Measurements from ENCODE around the gene ANO4.

DNA sequence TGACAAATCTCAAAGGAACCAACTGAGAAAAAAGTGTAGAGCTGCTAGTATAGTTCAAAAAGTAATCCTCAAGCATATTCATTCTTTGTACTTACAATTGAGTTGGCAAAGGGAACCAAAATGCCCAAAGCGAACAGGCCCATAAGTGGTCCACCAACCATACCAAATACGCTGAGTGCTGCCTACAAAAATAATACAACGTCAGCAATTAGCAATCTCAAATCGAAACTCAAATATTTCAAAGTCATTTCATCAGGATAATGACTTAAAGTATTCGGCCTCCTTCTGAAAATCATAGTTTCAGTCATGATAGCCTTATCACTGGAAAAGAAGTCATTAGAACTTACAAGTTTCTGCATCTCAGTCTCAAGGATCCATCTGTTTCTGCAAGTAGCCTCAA, 373.4 kb downstream of the ANO4 start:
- TF ChIP-seq PPARA (CRISPR knock-in tag; IDR thresholded peaks at IDR 0.05; ENCODE audit: borderline replicate concordance) (no peak), ZNF565 (CRISPR knock-in tag; conservative IDR thresholded peaks at IDR 0.05; ENCODE audit: low read depth) (no peak), ARNTL (CRISPR knock-in tag; IDR thresholded peaks at IDR 0.05; ENCODE audit: borderline replicate concordance, low read depth) (no peak)
- TF ChIP-seq, protein P1, sequence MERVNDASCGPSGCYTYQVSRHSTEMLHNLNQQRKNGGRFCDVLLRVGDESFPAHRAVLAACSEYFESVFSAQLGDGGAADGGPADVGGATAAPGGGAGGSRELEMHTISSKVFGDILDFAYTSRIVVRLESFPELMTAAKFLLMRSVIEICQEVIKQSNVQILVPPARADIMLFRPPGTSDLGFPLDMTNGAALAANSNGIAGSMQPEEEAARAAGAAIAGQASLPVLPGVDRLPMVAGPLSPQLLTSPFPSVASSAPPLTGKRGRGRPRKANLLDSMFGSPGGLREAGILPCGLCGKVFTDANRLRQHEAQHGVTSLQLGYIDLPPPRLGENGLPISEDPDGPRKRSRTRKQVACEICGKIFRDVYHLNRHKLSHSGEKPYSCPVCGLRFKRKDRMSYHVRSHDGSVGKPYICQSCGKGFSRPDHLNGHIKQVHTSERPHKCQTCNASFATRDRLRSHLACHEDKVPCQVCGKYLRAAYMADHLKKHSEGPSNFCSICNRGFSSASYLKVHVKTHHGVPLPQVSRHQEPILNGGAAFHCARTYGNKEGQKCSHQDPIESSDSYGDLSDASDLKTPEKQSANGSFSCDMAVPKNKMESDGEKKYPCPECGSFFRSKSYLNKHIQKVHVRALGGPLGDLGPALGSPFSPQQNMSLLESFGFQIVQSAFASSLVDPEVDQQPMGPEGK (CRISPR knock-in tag; IDR thresholded peaks at IDR 0.05; ENCODE audit: borderline replicate concordance): no peak
- TF ChIP-seq, protein P2, sequence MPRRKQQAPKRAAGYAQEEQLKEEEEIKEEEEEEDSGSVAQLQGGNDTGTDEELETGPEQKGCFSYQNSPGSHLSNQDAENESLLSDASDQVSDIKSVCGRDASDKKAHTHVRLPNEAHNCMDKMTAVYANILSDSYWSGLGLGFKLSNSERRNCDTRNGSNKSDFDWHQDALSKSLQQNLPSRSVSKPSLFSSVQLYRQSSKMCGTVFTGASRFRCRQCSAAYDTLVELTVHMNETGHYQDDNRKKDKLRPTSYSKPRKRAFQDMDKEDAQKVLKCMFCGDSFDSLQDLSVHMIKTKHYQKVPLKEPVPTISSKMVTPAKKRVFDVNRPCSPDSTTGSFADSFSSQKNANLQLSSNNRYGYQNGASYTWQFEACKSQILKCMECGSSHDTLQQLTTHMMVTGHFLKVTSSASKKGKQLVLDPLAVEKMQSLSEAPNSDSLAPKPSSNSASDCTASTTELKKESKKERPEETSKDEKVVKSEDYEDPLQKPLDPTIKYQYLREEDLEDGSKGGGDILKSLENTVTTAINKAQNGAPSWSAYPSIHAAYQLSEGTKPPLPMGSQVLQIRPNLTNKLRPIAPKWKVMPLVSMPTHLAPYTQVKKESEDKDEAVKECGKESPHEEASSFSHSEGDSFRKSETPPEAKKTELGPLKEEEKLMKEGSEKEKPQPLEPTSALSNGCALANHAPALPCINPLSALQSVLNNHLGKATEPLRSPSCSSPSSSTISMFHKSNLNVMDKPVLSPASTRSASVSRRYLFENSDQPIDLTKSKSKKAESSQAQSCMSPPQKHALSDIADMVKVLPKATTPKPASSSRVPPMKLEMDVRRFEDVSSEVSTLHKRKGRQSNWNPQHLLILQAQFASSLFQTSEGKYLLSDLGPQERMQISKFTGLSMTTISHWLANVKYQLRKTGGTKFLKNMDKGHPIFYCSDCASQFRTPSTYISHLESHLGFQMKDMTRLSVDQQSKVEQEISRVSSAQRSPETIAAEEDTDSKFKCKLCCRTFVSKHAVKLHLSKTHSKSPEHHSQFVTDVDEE (CRISPR knock-in tag; IDR thresholded peaks at IDR 0.05): no peak
- TF ChIP-seq, protein P3, sequence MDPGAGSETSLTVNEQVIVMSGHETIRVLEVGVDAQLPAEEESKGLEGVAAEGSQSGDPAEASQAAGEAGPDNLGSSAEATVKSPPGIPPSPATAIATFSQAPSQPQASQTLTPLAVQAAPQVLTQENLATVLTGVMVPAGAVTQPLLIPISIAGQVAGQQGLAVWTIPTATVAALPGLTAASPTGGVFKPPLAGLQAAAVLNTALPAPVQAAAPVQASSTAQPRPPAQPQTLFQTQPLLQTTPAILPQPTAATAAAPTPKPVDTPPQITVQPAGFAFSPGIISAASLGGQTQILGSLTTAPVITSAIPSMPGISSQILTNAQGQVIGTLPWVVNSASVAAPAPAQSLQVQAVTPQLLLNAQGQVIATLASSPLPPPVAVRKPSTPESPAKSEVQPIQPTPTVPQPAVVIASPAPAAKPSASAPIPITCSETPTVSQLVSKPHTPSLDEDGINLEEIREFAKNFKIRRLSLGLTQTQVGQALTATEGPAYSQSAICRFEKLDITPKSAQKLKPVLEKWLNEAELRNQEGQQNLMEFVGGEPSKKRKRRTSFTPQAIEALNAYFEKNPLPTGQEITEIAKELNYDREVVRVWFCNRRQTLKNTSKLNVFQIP (CRISPR knock-in tag; IDR thresholded peaks at IDR 0.05; ENCODE audit: borderline replicate concordance, low read depth): no peak
